Fibroblast of peridontal ligament (primary cell): ENCODE results near the gene ANGPTL3.
"Not testable (repeated sequence)": the region's sequence is repeated elsewhere in the genome, so short reads cannot be mapped to it uniquely, and the experiment has no call there.

ENCODE experiments used
- DNase-seq: peaks from one replicate; pipeline ENCODE4 v3.0.0-alpha.2; 2010; ENCODE audit errors: extremely low read depth

Gene ANGPTL3

GRCh38 chr1:62597281-62597680, at the start of gene ANGPTL3:
Gene ANGPTL3, plus strand, starts transcription at chr1:62597520. Its CDS starts 47 bp downstream, at chr1:62597567.
- no peak for DNase-seq

- DNase-seq, result no peak
Measured at GRCh38 chr1:62561306-62561705, 36.0 kb upstream of the ANGPTL3 start.

- not testable (repeated sequence) for DNase-seq
Measured at GRCh38 chr1:62567182-62567581, 30.1 kb upstream of the ANGPTL3 start.

- DNase-seq, result peak; percentile 28
Measured at GRCh38 chr1:62567926-62568325, 29.4 kb upstream of the ANGPTL3 start.

- not testable (repeated sequence) for DNase-seq
Measured at GRCh38 chr1:62571517-62571916, 25.8 kb upstream of the ANGPTL3 start.

- no peak for DNase-seq
Measured at GRCh38 chr1:62572476-62572875, 24.8 kb upstream of the ANGPTL3 start.

GRCh38 chr1:62573675-62574074, 23.6 kb upstream of the ANGPTL3 start:
- DNase-seq, result no peak

- no peak for DNase-seq
Measured at GRCh38 chr1:62585469-62586155, 11.7 kb upstream of the ANGPTL3 start.

- DNase-seq, result peak; percentile 66
Measured at GRCh38 chr1:62588000-62588399, 9.3 kb upstream of the ANGPTL3 start.

- DNase-seq, result peak; percentile 76
Measured at GRCh38 chr1:62589321-62589720, 8.0 kb upstream of the ANGPTL3 start.

GRCh38 chr1:62590255-62590969, 6.9 kb upstream of the ANGPTL3 start:
- no peak for DNase-seq

GRCh38 chr1:62590970-62591368, 6.4 kb upstream of the ANGPTL3 start:
- DNase-seq, result no peak

GRCh38 chr1:62593825-62594394, 3.4 kb upstream of the ANGPTL3 start:
- peak; percentile 66 for DNase-seq

GRCh38 chr1:62595647-62596046, 1.7 kb upstream of the ANGPTL3 start:
- DNase-seq, result no peak

- DNase-seq, result peak; percentile 57
Measured at GRCh38 chr1:62599044-62599443, 1.7 kb downstream of the ANGPTL3 start.

- peak; percentile 23 for DNase-seq
Measured at GRCh38 chr1:62601457-62601856, 4.1 kb downstream of the ANGPTL3 start.

- DNase-seq, result no peak
Measured at GRCh38 chr1:62608905-62609304, 11.6 kb downstream of the ANGPTL3 start.

GRCh38 chr1:62610588-62610987, 13.3 kb downstream of the ANGPTL3 start:
- not testable (repeated sequence) for DNase-seq

GRCh38 chr1:62612770-62613169, 15.4 kb downstream of the ANGPTL3 start:
- DNase-seq, result no peak

GRCh38 chr1:62613325-62613727, 16.0 kb downstream of the ANGPTL3 start:
- no peak for DNase-seq

- DNase-seq, result no peak
Measured at GRCh38 chr1:62613890-62614289, 16.6 kb downstream of the ANGPTL3 start.

GRCh38 chr1:62621907-62622306, 24.6 kb downstream of the ANGPTL3 start:
- peak; percentile 96 for DNase-seq

GRCh38 chr1:62625415-62625814, 28.1 kb downstream of the ANGPTL3 start:
- DNase-seq, result peak; percentile 23
